A673 (cell line): ENCODE results near the gene CISD2. TPM values are rescaled to one million over a fixed set of nuclear protein-coding genes. Genes with fewer than 3 reads are reported as not detected.
"Not testable (repeated sequence)": the region's sequence is repeated elsewhere in the genome, so short reads cannot be mapped to it uniquely, and the experiment has no call there.

Source experiments
- BruUV-seq: library from RNA; stranded (reverse); fragments of 400-500 nt; replicated peaks from 2 replicates; lab custom pipeline; 2021; lab: Mats Ljungman, UMichigan
- CTCF ChIA-PET: fragments of 300-600 bp; sonication (Branson Sonifier 250); formaldehyde crosslinking; loops from one replicate; lab custom pipeline; 2022; ENCODE audit warnings: antibody characterized with exemption; lab: Charles Lee
- POLR2A ChIA-PET: fragments of 300-600 bp; sonication (Branson Sonifier 250); formaldehyde crosslinking; loops from one replicate; lab custom pipeline; 2022; ENCODE audit warnings: antibody characterized with exemption; ENCODE audit not compliant: low non-redundant PET; lab: Charles Lee
- DNase-seq: peaks from one replicate; pipeline ENCODE4 v3.0.0-alpha.2; 2015; ENCODE audit warnings: low spot score
- H3K27ac ChIP-seq: fragments of 200-600 bp; sonication (generic); 2 replicates; pipeline ENCODE4 v1.5.1; 2016; ENCODE audit warnings: mixed run types, low read depth, mild to moderate bottlenecking, mixed read lengths, antibody characterized with exemption, low read length; ENCODE audit not compliant: poor library complexity, severe bottlenecking
- H3K27me3 ChIP-seq: fragments of 200-600 bp; sonication (generic); replicated peaks from 2 replicates; pipeline ENCODE4 v1.6.1; 2017; ENCODE audit warnings: mixed run types, low read depth, mild to moderate bottlenecking, mixed read lengths, antibody characterized with exemption, low read length; ENCODE audit not compliant: insufficient read depth, poor library complexity
- H3K36me3 ChIP-seq: fragments of 200-600 bp; sonication (generic); 2 replicates; pipeline ENCODE4 v1.6.1; 2016; ENCODE audit warnings: mixed run types, mild to moderate bottlenecking, mixed read lengths, antibody characterized with exemption, low read length; ENCODE audit not compliant: insufficient read depth, poor library complexity, severe bottlenecking
- H3K4me1 ChIP-seq: fragments of 200-600 bp; sonication (generic); 2 replicates; pipeline ENCODE4 v1.6.1; 2017; ENCODE audit warnings: mixed run types, mild to moderate bottlenecking, mixed read lengths, antibody characterized with exemption, low read length; ENCODE audit not compliant: insufficient read depth, poor library complexity, severe bottlenecking
- H3K4me3 ChIP-seq: fragments of 200-600 bp; sonication (generic); 2 replicates; pipeline ENCODE4 v1.5.1; 2016; ENCODE audit warnings: low read depth, mixed run types, mild to moderate bottlenecking, mixed read lengths, low read length; ENCODE audit not compliant: poor library complexity, severe bottlenecking
- H3K9me3 ChIP-seq: fragments of 200-600 bp; sonication (generic); 2 replicates; pipeline ENCODE4 v1.6.1; 2016; ENCODE audit warnings: mixed run types, low read depth, mild to moderate bottlenecking, mixed read lengths, antibody characterized with exemption, low read length; ENCODE audit not compliant: poor library complexity, severe bottlenecking
- EZH2 ChIP-seq: fragments of 200-600 bp; sonication (generic); IDR thresholded peaks from 2 replicates; pipeline ENCODE4 v1.6.1; 2017; ENCODE audit warnings: borderline replicate concordance, low read depth, mild to moderate bottlenecking, mixed read lengths, antibody characterized with exemption, low read length; ENCODE audit not compliant: poor library complexity, severe bottlenecking
- intact Hi-C: fragments of 100-400 bp; cut with micrococcal nuclease; formaldehyde crosslinking; loops from one replicate; pipeline ENCODE4 v1.10.0; 2022; ENCODE audit not compliant: unreplicated experiment
- total RNA-seq: library from RNA; stranded (reverse); gene quantifications from 2 replicates; pipeline ENCODE4 v1.2.3, GENCODE V29; 2021
- TF ChIP-seq, protein P1 (sequence below): fragments of 300-800, 200-600 bp; sonication (generic); conservative IDR thresholded peaks from 2 replicates; pipeline ENCODE4 v1.5.1; 2017; ENCODE audit warnings: low read depth, mild to moderate bottlenecking, antibody characterized with exemption, low read length, moderate library complexity, mixed read lengths

CISD2 gene
- total RNA-seq, 1 experiment from 2014 or later, result 49.3 TPM

DNA sequence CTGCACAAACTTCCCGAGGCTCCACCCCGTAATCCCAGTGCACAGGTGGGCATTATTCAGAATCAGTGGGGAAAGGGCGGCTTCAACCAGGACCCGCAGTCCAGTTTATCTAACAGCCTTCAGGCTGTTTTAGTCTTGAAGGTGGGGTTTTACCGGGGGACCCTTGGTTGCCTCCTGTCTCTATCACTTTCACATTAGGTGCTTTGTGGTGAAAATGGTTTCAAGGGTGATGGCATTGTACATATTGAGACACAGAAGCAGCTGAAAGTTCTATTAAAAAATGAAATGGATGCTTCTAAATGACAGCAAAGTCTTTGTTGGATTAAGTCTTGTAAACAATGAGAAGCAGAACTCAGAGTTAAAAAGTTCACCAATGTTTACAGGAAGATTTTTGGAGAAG lies 27.8 kb downstream of the CISD2 start:
- H3K27me3 ChIP-seq, CTCF ChIA-PET, intact Hi-C loops, H3K27ac ChIP-seq, H3K9me3 ChIP-seq, DNase-seq, POLR2A ChIA-PET, H3K4me3 ChIP-seq, H3K4me1 ChIP-seq, H3K36me3 ChIP-seq, BruUV-seq: not testable (repeated sequence)

DNA sequence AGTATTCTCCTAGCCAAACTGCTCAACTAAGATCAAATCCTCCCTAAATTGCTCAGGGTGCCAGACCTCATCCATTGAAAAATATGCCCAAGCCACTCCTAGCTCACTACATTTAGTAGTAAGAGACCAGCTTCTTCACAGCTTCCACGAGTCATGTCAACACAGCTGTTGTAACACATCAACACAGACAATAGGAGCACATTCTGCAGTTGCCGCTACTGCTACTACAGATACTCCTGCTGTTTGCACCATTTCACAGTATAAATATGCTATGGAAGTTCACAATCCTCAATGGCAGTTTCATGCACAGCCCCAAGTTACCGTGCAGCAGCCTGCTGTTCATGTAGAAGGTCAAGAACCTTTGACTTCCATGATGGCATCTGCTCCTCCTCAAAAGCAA lies 28.8 kb downstream of the CISD2 start:
- H3K27me3 ChIP-seq, H3K4me3 ChIP-seq, BruUV-seq, POLR2A ChIA-PET, H3K27ac ChIP-seq, DNase-seq, CTCF ChIA-PET, H3K36me3 ChIP-seq, H3K4me1 ChIP-seq, intact Hi-C loops, H3K9me3 ChIP-seq: not testable (repeated sequence)

DNA sequence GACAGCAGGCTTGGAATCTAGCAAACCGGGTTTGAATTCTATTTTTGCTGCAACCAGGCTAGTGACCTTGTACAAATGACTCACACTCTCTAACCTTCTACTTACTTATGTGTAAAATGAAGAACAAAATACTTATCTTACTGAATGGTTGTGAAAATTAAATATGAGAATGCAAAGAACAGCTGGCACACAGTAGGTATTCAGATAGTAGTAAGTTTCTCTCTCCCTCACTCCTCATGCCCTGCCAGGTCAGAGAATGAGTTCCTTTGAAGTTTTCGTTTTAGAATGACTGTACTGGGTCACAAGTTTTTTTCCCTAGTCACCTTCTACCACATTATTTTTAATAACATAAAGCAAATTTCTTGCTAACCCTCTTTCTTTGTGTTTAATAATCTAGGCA lies 33.0 kb downstream of the CISD2 start:
- intact Hi-C loops, result no loop called here
- Histone ChIP-seq H3K27me3 (no peaks in the 10 kb centered on the region), H3K36me3 (no peaks in the 10 kb centered on the region), H3K9me3 (no peaks in the 10 kb centered on the region), H3K4me1 (no peaks in the 10 kb centered on the region), H3K4me3 (no peak overlapping the region), H3K27ac (no peak overlapping the region)
- TF ChIP-seq, protein P1, sequence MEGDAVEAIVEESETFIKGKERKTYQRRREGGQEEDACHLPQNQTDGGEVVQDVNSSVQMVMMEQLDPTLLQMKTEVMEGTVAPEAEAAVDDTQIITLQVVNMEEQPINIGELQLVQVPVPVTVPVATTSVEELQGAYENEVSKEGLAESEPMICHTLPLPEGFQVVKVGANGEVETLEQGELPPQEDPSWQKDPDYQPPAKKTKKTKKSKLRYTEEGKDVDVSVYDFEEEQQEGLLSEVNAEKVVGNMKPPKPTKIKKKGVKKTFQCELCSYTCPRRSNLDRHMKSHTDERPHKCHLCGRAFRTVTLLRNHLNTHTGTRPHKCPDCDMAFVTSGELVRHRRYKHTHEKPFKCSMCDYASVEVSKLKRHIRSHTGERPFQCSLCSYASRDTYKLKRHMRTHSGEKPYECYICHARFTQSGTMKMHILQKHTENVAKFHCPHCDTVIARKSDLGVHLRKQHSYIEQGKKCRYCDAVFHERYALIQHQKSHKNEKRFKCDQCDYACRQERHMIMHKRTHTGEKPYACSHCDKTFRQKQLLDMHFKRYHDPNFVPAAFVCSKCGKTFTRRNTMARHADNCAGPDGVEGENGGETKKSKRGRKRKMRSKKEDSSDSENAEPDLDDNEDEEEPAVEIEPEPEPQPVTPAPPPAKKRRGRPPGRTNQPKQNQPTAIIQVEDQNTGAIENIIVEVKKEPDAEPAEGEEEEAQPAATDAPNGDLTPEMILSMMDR, result no peak
- TF ChIP-seq EZH2, result no peak
- BruUV-seq, result no TSS peak
- POLR2A ChIA-PET, result no interaction called here
- DNase-seq, result no peak
- CTCF ChIA-PET, result no interaction called here

DNA sequence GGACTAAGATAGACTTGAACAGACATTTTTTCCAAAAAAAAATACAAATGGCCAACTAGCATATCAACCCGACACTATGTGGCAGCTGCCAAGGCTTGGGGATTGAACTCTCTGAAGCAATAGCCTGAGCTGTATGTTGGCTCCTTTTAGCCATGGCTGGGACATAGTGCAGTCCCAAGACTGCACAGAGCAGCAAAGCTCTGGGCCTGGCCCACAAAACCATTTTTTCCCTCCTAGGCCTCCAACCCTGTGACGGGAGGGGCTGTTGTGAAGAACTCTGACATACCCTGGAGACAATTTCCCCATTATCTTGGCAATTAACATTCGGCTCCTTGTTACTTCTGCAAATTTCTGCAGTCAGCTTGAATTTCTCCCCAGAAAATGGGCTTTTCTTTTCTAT lies 50.1 kb downstream of the CISD2 start:
- ChIA-PET POLR2A (no interaction called here), CTCF (no interaction called here)
- Histone ChIP-seq H3K27ac (no peak overlapping the region), H3K4me3 (no peak overlapping the region), H3K27me3 (no peaks in the 10 kb centered on the region), H3K9me3 (no peaks in the 10 kb centered on the region), H3K4me1 (no peaks in the 10 kb centered on the region), H3K36me3 (no peaks in the 10 kb centered on the region)
- intact Hi-C loops, result loop anchor here (10.0 kb wide), 1 partner anchor 294 kb away; no protein-coding TSS in a partner anchor
- no TSS peak for BruUV-seq
- no peak for DNase-seq
- no peak for TF ChIP-seq EZH2
- TF ChIP-seq, protein P1, result no peak

DNA sequence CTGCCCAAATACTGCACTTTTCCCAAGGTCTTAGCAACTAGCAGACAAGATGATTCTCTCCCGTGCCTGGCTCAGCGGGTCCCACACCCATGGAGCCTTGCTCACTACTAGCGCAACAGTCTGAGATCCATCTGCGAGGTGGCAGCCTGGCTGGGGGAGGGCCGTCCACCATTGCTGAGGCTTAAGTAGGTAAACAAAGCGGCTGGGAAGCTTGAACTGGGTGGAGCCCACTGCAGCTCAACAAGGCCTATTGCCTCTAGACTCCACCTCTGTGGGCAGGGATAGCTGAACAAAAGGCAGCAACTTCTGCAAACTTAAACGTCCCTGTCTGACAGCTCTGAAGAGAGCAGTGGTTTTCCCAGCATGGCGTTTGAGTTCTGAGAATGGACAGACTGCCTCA lies 50.9 kb downstream of the CISD2 start:
- H3K4me3 ChIP-seq, BruUV-seq, POLR2A ChIA-PET, CTCF ChIA-PET, H3K36me3 ChIP-seq, H3K27me3 ChIP-seq, DNase-seq, H3K27ac ChIP-seq, H3K9me3 ChIP-seq, H3K4me1 ChIP-seq: not testable (repeated sequence)
- intact Hi-C loops, result loop anchor here (10.0 kb wide), 1 partner anchor 295 kb away; no protein-coding TSS in a partner anchor
